Uterus (tissue), 4 donors: ENCODE results near the gene CPSF7. TPM values are rescaled to one million over a fixed set of nuclear protein-coding genes. Genes with fewer than 3 reads are reported as not detected.

Experiments
- DNase-seq, 2 donors: peaks; one replicate each; pipeline ENCODE4 v3.0.0-alpha.2; 2019 to 2020
- H3K27ac ChIP-seq, 2 donors: fragments of 200-600 bp; sonication (generic); 1 replicate in 1 of 2; 2 replicates in 1 of 2; pipeline ENCODE4 v1.5.1; 2016 to 2018
- H3K27me3 ChIP-seq, 2 donors: fragments of 200-600 bp; sonication (generic); one replicate each; pipeline ENCODE4 v1.5.1; 2018 to 2019; ENCODE audit warnings: control low read depth in 1 of 2
- H3K36me3 ChIP-seq, 2 donors: fragments of 200-600 bp; sonication (generic); one replicate each; pipeline ENCODE4 v1.5.1; 2019; ENCODE audit warnings: control low read depth in 1 of 2
- H3K4me1 ChIP-seq, 2 donors: fragments of 200-600 bp; sonication (generic); one replicate each; pipeline ENCODE4 v1.5.1; 2018 to 2019; ENCODE audit warnings: control low read depth in 1 of 2
- H3K4me3 ChIP-seq, 2 donors: fragments of 200-600 bp; sonication (generic); 1 replicate in 1 of 2; 2 replicates in 1 of 2; pipeline ENCODE4 v1.5.1; 2018 to 2019; ENCODE audit warnings: mild to moderate bottlenecking in 1 of 2
- H3K9me3 ChIP-seq, 2 donors: fragments of 200-600 bp; sonication (generic); one replicate each; pipeline ENCODE4 v1.5.1; 2019; ENCODE audit warnings: control low read depth in 1 of 2
- CTCF ChIP-seq, 4 experiments: fragments of 200-600 bp in 2 of 4; fragments of 450-650 bp in 2 of 4; sonication (generic) in 2 of 4; IDR thresholded peaks; one replicate each; pipeline ENCODE4 v1.5.1; 2016 to 2019; ENCODE audit warnings: antibody characterized with exemption in 4 of 4, mild to moderate bottlenecking in 2 of 4, moderate library complexity in 1 of 4
- POLR2A ChIP-seq, 2 donors: fragments of 450-650 bp; IDR thresholded peaks; one replicate each; pipeline ENCODE4 v1.6.1; 2016; ENCODE audit warnings: antibody characterized with exemption in 2 of 2, mild to moderate bottlenecking in 1 of 2, moderate library complexity in 1 of 2
- intact Hi-C: fragments of 100-400 bp; cut with DNase I; formaldehyde crosslinking; loops from one replicate; pipeline ENCODE4 v1.15.1; 2023; ENCODE audit warnings: low total_unique reads
- small RNA-seq: library from RNA; depleted of rRNA; stranded (forward); fragments of <200 nt; gene quantifications from one replicate; pipeline ENCODE3, GENCODE V24; 2016
- total RNA-seq, 4 donors: library from RNA; depleted of rRNA in 3 of 4; stranded (reverse); fragments of >200 nt in 3 of 4; gene quantifications; one replicate each; pipeline versions ENCODE4 v1.1.0 to v1.2.4, GENCODE V29; 2014 to 2023
- donor health status: DM: yes; HTN: yes; CAD: no.

The CPSF7 gene
- total RNA-seq, 4 donors from 2014 or later = 30.0 to 122 (median 56.5) TPM

- Histone ChIP-seq H3K36me3 (no peaks in the 10 kb centered on the region), H3K27me3 (no peaks in the 10 kb centered on the region), H3K27ac (no peak overlapping the region), H3K9me3 (no peaks in the 10 kb centered on the region), H3K4me3 (no peak overlapping the region), H3K4me1 (no peaks in the 10 kb centered on the region)
- no peak for DNase-seq
- intact Hi-C loops = no loop called here
- no peak for TF ChIP-seq CTCF (IDR thresholded peaks at IDR 0.05)
- TF ChIP-seq POLR2A (IDR thresholded peaks at IDR 0.05) = no peak
Observed at GRCh38 chr11:61353131-61354067, 76.4 kb downstream of the CPSF7 start.

Small RNAs within 50 kb of the gene (small RNA-seq; reads per million reads assigned to genes)
- gene RN7SL23P = not detected

Other genes with a start within 250 kb of the CPSF7 start
- gene PGA3, start 226.5 kb downstream of the CPSF7 start, total RNA-seq = 1 to 10 TPM in 2 of 4 donors, under 1 TPM in 1, not detected in 1; 0.35 to 6.5 (median 4.4) TPM
- gene PGA4, start 207.6 kb downstream of the CPSF7 start, total RNA-seq = 1 to 10 TPM; 1.0 to 8.7 (median 4.9) TPM
- gene PGA5, start 188.8 kb downstream of the CPSF7 start, total RNA-seq = not detected
- 1 to 10 TPM in 2 of 4 donors, under 1 TPM in 2; 0.51 to 6.5 (median 1.2) TPM for gene VWCE, start 134.7 kb downstream of the CPSF7 start, total RNA-seq
- gene DDB1, start 96.9 kb downstream of the CPSF7 start, total RNA-seq = 100 to 1,000 TPM in 3 of 4 donors, 10 to 100 TPM in 1; 87.9 to 231 (median 155) TPM
- 10 to 100 TPM in 2 of 4 donors, 1 to 10 TPM in 2; 3.6 to 28.5 (median 11.9) TPM for gene TKFC, start 96.7 kb downstream of the CPSF7 start, total RNA-seq
- 10 to 100 TPM; 11.3 to 43.6 (median 21.2) TPM for gene CYB561A3, start 68.1 kb downstream of the CPSF7 start, total RNA-seq
- gene TMEM138, start 67.6 kb downstream of the CPSF7 start, total RNA-seq = 10 to 100 TPM; 12.0 to 81.5 (median 20.9) TPM
- 10 to 100 TPM in 3 of 4 donors, 1 to 10 TPM in 1; 2.6 to 30.8 (median 17.0) TPM for gene TMEM216, start 37.4 kb downstream of the CPSF7 start, total RNA-seq
- gene SDHAF2, start 149 bp upstream of the CPSF7 start, total RNA-seq = 10 to 100 TPM in 2 of 4 donors, 1 to 10 TPM in 2; 2.8 to 43.9 (median 16.1) TPM
- 10 to 100 TPM in 1 of 4 donors, 1 to 10 TPM in 2, under 1 TPM in 1; 0.59 to 39.7 (median 3.1) TPM for gene LRRC10B, start 78.8 kb upstream of the CPSF7 start, total RNA-seq
- 1 to 10 TPM; 2.1 to 10.0 (median 5.9) TPM for gene SYT7, start 151.1 kb upstream of the CPSF7 start, total RNA-seq